Astrocyte of the hippocampus (primary cell): ENCODE results near the gene ZNF516.
A peak's percentile ranks its signal among the peaks of the same experiment; 100 is the strongest.
"Not testable (repeated sequence)": the region's sequence is repeated elsewhere in the genome, so short reads cannot be mapped to it uniquely, and the experiment has no call there.

Experiments used
- DNase-seq: peaks from one replicate; pipeline ENCODE4 v3.0.0; 2011; ENCODE audit warnings: low read depth, low spot score

ZNF516 gene

GRCh38 chr18:76495006-76495370 lies at the start of gene ZNF516:
ZNF516 (minus strand) TSS chr18:76495242; CDS start chr18:76443054, 52,188 bp downstream.
- DNase-seq: peak; percentile 71

- no peak for DNase-seq
Measured at GRCh38 chr18:76538846-76539245, 43.8 kb upstream of the ZNF516 start.

GRCh38 chr18:76537621-76538020 lies 42.6 kb upstream of the ZNF516 start:
- DNase-seq: no peak

- not testable (repeated sequence) for DNase-seq
Measured at GRCh38 chr18:76536593-76536992, 41.6 kb upstream of the ZNF516 start.

GRCh38 chr18:76532875-76533274 lies 37.8 kb upstream of the ZNF516 start:
- no peak for DNase-seq

GRCh38 chr18:76530846-76531245 lies 35.8 kb upstream of the ZNF516 start:
- DNase-seq: no peak

- DNase-seq: no peak
Measured at GRCh38 chr18:76530391-76530790, 35.3 kb upstream of the ZNF516 start.

GRCh38 chr18:76529433-76529811 lies 34.4 kb upstream of the ZNF516 start:
- no peak for DNase-seq

- DNase-seq: peak; percentile 40
Measured at GRCh38 chr18:76528477-76529432, 33.7 kb upstream of the ZNF516 start.

GRCh38 chr18:76525911-76526310 lies 30.9 kb upstream of the ZNF516 start:
- no peak for DNase-seq

- DNase-seq: peak; percentile 89
Measured at GRCh38 chr18:76524900-76525698, 30.1 kb upstream of the ZNF516 start.

GRCh38 chr18:76524477-76524876 lies 29.4 kb upstream of the ZNF516 start:
- no peak for DNase-seq

- DNase-seq: no peak
Measured at GRCh38 chr18:76522551-76522950, 27.5 kb upstream of the ZNF516 start.

- DNase-seq: peak; percentile 33
Measured at GRCh38 chr18:76522122-76522503, 27.1 kb upstream of the ZNF516 start.

GRCh38 chr18:76521417-76522121 lies 26.5 kb upstream of the ZNF516 start:
- no peak for DNase-seq

- peak; percentile 40 for DNase-seq
Measured at GRCh38 chr18:76518860-76519538, 24.0 kb upstream of the ZNF516 start.

GRCh38 chr18:76518123-76518859 lies 23.2 kb upstream of the ZNF516 start:
- DNase-seq: peak; percentile 69

- DNase-seq: no peak
Measured at GRCh38 chr18:76515576-76515975, 20.5 kb upstream of the ZNF516 start.

GRCh38 chr18:76514573-76514972 lies 19.5 kb upstream of the ZNF516 start:
- DNase-seq: no peak

GRCh38 chr18:76507830-76508385 lies 12.9 kb upstream of the ZNF516 start:
- DNase-seq: no peak
